Kidney (tissue), 14 donors: ENCODE data around the gene RPL19. TPM values are rescaled to one million over a fixed set of nuclear protein-coding genes. Genes with fewer than 3 reads are reported as not detected.

Experiments used
- DNase-seq, 5 donors: peaks; one replicate each; pipeline ENCODE4 v3.0.0-alpha.2; 2013 to 2020
- FAIRE-seq: peaks from 2 replicates; lab custom pipeline; 2012; peaks lifted over from hg19 to GRCh38; lab: Jason Lieb, UNC
- H3K27ac ChIP-seq, 2 donors: one replicate each; pipeline ENCODE4 v1.7.0; 2013; ENCODE audit warnings: low read depth in 2 of 2, low read length in 2 of 2, inconsistent platforms in 1 of 2
- H3K27me3 ChIP-seq: one replicate; pipeline ENCODE4 v1.7.1; 2013; ENCODE audit warnings: low read length, inconsistent platforms; ENCODE audit not compliant: control insufficient read depth, insufficient read depth
- H3K36me3 ChIP-seq, 3 donors: one replicate each; pipeline versions ENCODE4 v1.7.0 to v1.7.1; 2013; ENCODE audit warnings: low read length in 3 of 3, control low read depth in 1 of 3, inconsistent platforms in 1 of 3; ENCODE audit not compliant: insufficient read depth in 3 of 3, control insufficient read depth in 2 of 3
- H3K4me1 ChIP-seq, 3 donors: one replicate each; pipeline versions ENCODE4 v1.7.0 to v1.7.1; 2013; ENCODE audit warnings: low read length in 3 of 3, inconsistent platforms in 1 of 3, low read depth in 1 of 3; ENCODE audit not compliant: control insufficient read depth in 2 of 3, insufficient read depth in 2 of 3
- H3K4me3 ChIP-seq, 3 donors: one replicate each; pipeline versions ENCODE4 v1.7.0 to v1.8.1; 2013; ENCODE audit warnings: low read length in 3 of 3, control low read depth in 1 of 3, inconsistent platforms in 1 of 3
- H3K9ac ChIP-seq, 3 donors: one replicate each; pipeline versions ENCODE4 v1.7.0 to v1.7.1; 2013; ENCODE audit warnings: low read length in 3 of 3, control low read depth in 1 of 3, inconsistent platforms in 1 of 3
- H3K9me3 ChIP-seq, 3 donors: one replicate each; pipeline versions ENCODE4 v1.7.0 to v1.7.1; 2013; ENCODE audit warnings: low read length in 3 of 3, control low read depth in 1 of 3, inconsistent platforms in 1 of 3; ENCODE audit not compliant: control insufficient read depth in 2 of 3, insufficient read depth in 1 of 3
- intact Hi-C: fragments of 100-400 bp; cut with DNase I; formaldehyde crosslinking; loops from one replicate; pipeline ENCODE4 v1.11.1; 2022
- polyA plus RNA-seq: library from polyadenylated mRNA; stranded (reverse); fragments of 350-450 nt; fragmentation: Illumina TruSeq; extraction: RNeasy Lipid Tissue Mini Kit (QIAGEN cat#74804); gene quantifications from one replicate; pipeline ENCODE4 v1.2.3, GENCODE V29; 2014; ENCODE audit warnings: low read depth, low replicate concordance; ENCODE audit not compliant: insufficient read depth
- total RNA-seq: library from RNA; stranded (reverse); fragmentation: NEBNext Ultra II Directional; extraction: Animal tissue kit (Norgen Biotek cat#: 25700); gene quantifications from one replicate; pipeline ENCODE4 v1.2.1, GENCODE V29; 2021
- TF ChIP-seq, protein P1 (sequence below): IDR thresholded peaks from 3 replicates; pipeline ENCODE4 v1.5.1; 2012; ENCODE audit warnings: mild to moderate bottlenecking, moderate library complexity, borderline replicate concordance; ENCODE audit not compliant: insufficient read depth; ENCODE audit errors: extremely low read depth
- donor health status: control.
- donor health status: control.
- donor health status: control.
- donor health status: control.
- donor health status: control.
- donor health status: DM: yes; HTN: yes; CAD: no.
- donor health status: Normal renal cell carcinoma (clear cell type).

The RPL19 gene
- total and polyA plus RNA-seq, 2 donors from 2014 or later = 1,460 to 2,512 TPM

DNA sequence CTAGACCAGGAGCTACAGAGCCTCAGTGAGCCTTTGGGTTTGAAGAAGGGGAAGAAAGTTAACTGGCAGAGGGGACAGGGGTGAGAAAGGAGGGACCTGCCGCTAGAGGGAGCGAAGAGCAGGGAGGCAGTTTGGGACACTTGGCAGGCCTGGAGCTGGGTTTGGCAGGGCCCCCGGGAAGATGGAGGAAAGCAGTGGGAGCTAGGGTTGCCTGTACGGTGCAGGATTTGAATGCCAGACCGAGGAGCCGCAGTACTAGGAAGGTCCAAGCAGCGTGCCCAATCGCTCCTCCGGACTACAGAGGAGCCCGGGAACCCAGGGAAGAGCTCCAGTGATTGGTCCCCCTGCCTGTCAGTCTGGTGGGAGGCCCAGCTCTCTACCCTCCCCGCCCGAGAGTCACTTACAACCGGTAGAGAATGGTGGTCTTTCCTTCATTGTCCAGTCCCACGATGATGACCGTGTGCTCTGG, 35.4 kb upstream of the RPL19 start:
- Histone ChIP-seq H3K36me3 (no peaks in the 10 kb centered on the region), H3K27ac (no peak overlapping the region), H3K27me3 (no peaks in the 10 kb centered on the region), H3K4me3 (peak overlapping the region; percentile 60 to 76 (median 63)), H3K9me3 (no peaks in the 10 kb centered on the region), H3K9ac (peak overlapping the region in 2 of 3 donors; percentile 26 to 53), H3K4me1 (peaks cover 0 to 8% (median 0%) of the 10 kb centered on the region in 3 donors)
- DNase-seq (peak; percentile 89 to 96 (median 90)), FAIRE-seq (no peak)
- intact Hi-C loops = no loop called here
- TF ChIP-seq, protein P1, sequence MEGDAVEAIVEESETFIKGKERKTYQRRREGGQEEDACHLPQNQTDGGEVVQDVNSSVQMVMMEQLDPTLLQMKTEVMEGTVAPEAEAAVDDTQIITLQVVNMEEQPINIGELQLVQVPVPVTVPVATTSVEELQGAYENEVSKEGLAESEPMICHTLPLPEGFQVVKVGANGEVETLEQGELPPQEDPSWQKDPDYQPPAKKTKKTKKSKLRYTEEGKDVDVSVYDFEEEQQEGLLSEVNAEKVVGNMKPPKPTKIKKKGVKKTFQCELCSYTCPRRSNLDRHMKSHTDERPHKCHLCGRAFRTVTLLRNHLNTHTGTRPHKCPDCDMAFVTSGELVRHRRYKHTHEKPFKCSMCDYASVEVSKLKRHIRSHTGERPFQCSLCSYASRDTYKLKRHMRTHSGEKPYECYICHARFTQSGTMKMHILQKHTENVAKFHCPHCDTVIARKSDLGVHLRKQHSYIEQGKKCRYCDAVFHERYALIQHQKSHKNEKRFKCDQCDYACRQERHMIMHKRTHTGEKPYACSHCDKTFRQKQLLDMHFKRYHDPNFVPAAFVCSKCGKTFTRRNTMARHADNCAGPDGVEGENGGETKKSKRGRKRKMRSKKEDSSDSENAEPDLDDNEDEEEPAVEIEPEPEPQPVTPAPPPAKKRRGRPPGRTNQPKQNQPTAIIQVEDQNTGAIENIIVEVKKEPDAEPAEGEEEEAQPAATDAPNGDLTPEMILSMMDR = peak; percentile 43

DNA sequence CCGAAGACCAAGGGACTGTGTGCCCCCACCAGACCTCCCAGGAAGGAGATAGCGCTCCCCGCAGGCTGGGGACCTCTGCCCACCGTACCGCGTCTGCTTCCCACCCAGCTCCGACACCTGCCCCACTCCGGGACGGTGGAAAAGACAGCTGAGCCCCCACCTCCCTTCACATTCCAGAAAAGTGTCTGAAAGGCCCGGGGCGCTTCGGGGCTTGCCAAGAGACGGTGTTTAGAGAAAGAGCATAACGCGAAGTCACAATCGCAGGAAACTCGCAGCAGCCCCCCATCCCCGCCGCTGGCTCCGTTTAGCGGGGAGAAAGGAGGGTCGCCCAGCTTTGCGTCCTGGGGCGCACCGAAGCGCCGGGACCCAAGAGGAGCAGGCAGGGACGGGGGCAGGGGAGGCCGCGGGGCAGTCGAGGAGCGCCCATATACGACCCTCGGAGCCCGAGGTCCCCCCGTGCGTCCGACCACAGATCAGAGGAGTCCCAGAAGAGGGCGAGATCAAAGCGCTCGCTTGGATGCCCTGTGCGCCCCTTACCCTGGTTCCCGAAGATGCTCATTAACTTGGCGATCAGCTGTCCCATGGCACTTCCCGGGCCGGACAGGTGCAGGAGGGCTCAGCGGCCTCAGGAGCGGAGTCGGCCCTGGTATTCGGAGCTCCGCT, 34.8 kb upstream of the RPL19 start:
- FAIRE-seq (no peak), DNase-seq (peak in 1 of 5 donors; percentile 25)
- Histone ChIP-seq H3K27me3 (no peaks in the 10 kb centered on the region), H3K36me3 (no peaks in the 10 kb centered on the region), H3K9me3 (no peaks in the 10 kb centered on the region), H3K9ac (peak overlapping the region; percentile 26 to 53 (median 48)), H3K4me3 (peak overlapping the region; percentile 60 to 76 (median 63)), H3K27ac (no peak overlapping the region), H3K4me1 (peaks cover 0 to 8% (median 0%) of the 10 kb centered on the region in 3 donors)
- TF ChIP-seq, protein P1 = no peak
- intact Hi-C loops = no loop called here

DNA sequence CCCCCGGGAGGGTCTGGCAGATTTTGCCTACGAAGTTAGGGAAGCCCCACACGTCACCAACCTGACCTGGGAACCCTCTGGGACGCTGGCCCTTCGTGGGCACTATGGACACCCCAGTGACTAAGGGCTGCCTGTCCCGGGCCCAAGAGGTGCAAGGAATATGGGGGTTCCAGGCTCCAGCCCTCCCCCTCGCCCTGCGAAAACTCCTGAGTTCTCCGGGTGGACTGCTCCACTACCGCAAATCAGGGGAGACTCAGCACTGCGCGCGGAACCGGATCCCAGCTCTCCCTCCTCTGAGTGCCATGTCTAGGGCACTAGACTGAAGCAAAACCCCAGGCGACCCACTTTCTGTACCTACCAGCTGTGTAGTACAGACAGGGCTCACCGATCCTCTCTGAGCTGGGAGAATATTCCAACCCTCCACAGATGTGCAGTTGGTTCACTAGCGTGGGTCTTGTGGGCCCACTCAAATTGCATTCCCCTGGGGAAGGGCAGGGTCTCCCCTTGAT, 34.2 kb upstream of the RPL19 start, which contains the start of gene ARL5C:
TSS of gene ARL5C (minus strand) at position 321 of the 509 bp plus-strand sequence. CDS start 401 bp downstream, outside the sequence.
- DNase-seq (no peak), FAIRE-seq (no peak)
- peaks cover 0 to 8% (median 0%) of the 10 kb centered on the region in 3 donors for H3K4me1 ChIP-seq
- peak within 1 kb of the TSS; percentile 60 to 76 (median 63) for H3K4me3 ChIP-seq
- no peaks in the 10 kb centered on the region for H3K36me3 ChIP-seq
- intact Hi-C loops = no loop called here
- TF ChIP-seq, protein P1 = no peak
- no peaks in the 10 kb centered on the region for H3K9me3 ChIP-seq
- H3K27me3 ChIP-seq = no peaks in the 10 kb centered on the region
- H3K9ac ChIP-seq = peak within 1 kb of the TSS; percentile 26 to 53 (median 48)
- no peak within 1 kb of the TSS for H3K27ac ChIP-seq
